ENCODE measurements around the gene AKIRIN1.
"Not testable (repeated sequence)": the region's sequence is repeated elsewhere in the genome, so short reads cannot be mapped to it uniquely, and the experiment has no call there.

DNA sequence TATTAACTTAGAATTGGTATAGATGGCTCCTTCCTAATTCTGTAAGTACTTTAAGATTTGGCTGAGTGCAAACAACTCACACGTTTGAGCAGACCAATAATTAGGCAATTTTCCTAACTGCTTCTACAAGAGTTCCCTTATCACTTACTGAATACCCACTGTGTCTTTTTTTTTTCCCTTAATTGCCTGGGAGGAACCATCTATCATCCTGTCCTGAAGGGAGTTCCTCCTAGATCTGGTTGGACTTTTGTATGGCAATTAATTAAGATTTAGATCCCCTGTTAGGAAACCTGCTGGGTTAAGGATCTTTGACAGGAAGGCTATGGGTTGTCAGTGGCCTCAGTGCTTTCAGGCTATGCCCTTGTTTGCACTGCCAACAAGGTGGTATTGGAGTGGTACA lies 11.7 kb upstream of the AKIRIN1 start:
- TF ChIP-seq POLR2A (IDR thresholded peaks at IDR 0.05; ENCODE audit: low read depth, low read length); POU2F2 (IDR thresholded peaks at IDR 0.05; ENCODE audit: borderline replicate concordance, low read depth, low read length); CTCF (IDR thresholded peaks at IDR 0.05 in 2 of 3, conservative IDR thresholded peaks at IDR 0.05 in 1 of 3; ENCODE audit: control insufficient read depth in 2 of 3, extremely low read depth in 1 of 3, insufficient read depth in 1 of 3, low read depth in 3 of 3, low read length in 3 of 3); BHLHE40 (IDR thresholded peaks at IDR 0.05; ENCODE audit: borderline replicate concordance in 1 of 2, low read depth in 2 of 2, low read length in 1 of 2); EP300 (IDR thresholded peaks at IDR 0.05; ENCODE audit: borderline replicate concordance in 1 of 2, control insufficient read depth in 1 of 2, low read depth in 2 of 2, low read length in 2 of 2); PAX5 (IDR thresholded peaks at IDR 0.05; ENCODE audit: borderline replicate concordance, low read depth, low read length); ZBED1 (IDR thresholded peaks at IDR 0.05; ENCODE audit: borderline replicate concordance); POLR2AphosphoS2 (IDR thresholded peaks at IDR 0.05; ENCODE audit: low read depth, low read length); CBX5 (IDR thresholded peaks at IDR 0.05; ENCODE audit: low read depth); EGR1 (IDR thresholded peaks at IDR 0.05; ENCODE audit: borderline replicate concordance in 1 of 2, low read depth in 2 of 2, low read length in 2 of 2): not testable (repeated sequence)
- TF ChIP-seq, protein P1, sequence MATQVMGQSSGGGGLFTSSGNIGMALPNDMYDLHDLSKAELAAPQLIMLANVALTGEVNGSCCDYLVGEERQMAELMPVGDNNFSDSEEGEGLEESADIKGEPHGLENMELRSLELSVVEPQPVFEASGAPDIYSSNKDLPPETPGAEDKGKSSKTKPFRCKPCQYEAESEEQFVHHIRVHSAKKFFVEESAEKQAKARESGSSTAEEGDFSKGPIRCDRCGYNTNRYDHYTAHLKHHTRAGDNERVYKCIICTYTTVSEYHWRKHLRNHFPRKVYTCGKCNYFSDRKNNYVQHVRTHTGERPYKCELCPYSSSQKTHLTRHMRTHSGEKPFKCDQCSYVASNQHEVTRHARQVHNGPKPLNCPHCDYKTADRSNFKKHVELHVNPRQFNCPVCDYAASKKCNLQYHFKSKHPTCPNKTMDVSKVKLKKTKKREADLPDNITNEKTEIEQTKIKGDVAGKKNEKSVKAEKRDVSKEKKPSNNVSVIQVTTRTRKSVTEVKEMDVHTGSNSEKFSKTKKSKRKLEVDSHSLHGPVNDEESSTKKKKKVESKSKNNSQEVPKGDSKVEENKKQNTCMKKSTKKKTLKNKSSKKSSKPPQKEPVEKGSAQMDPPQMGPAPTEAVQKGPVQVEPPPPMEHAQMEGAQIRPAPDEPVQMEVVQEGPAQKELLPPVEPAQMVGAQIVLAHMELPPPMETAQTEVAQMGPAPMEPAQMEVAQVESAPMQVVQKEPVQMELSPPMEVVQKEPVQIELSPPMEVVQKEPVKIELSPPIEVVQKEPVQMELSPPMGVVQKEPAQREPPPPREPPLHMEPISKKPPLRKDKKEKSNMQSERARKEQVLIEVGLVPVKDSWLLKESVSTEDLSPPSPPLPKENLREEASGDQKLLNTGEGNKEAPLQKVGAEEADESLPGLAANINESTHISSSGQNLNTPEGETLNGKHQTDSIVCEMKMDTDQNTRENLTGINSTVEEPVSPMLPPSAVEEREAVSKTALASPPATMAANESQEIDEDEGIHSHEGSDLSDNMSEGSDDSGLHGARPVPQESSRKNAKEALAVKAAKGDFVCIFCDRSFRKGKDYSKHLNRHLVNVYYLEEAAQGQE (IDR thresholded peaks at IDR 0.05; ENCODE audit: low read depth, low read length), result not testable (repeated sequence)
